Gastrocnemius medialis (tissue), 4 donors: Measurements from ENCODE around the gene ELMO1. TPM values are rescaled to one million over a fixed set of nuclear protein-coding genes. Genes with fewer than 3 reads are reported as not detected.

ENCODE experiments used
- ATAC-seq, 2 donors: fragments of 150-250 bp; one replicate each; pipeline ENCODE4 v1.9.1; 2016
- DNase-seq, 2 donors: peaks; one replicate each; pipeline ENCODE4 v3.0.0-alpha.2; 2019
- H3K27ac ChIP-seq, 4 donors: fragments of 200-600 bp; sonication (generic); 1 replicate in 1 of 4; 2 replicates in 3 of 4; pipeline ENCODE4 v1.5.1; 2016 to 2018; ENCODE audit warnings: mild to moderate bottlenecking in 2 of 4, moderate library complexity in 1 of 4
- H3K27me3 ChIP-seq, 3 donors: fragments of 200-600 bp; sonication (generic) in 2 of 3; 1 replicate in 1 of 3; 2 replicates in 2 of 3; pipeline versions ENCODE4 v1.5.1 to v1.6.0; 2016 to 2019; ENCODE audit warnings: mild to moderate bottlenecking in 1 of 3, moderate library complexity in 1 of 3
- H3K36me3 ChIP-seq, 2 donors: fragments of 200-600 bp; sonication (generic) in 1 of 2; one replicate each; pipeline ENCODE4 v1.5.1; 2017 to 2018
- H3K4me1 ChIP-seq, 2 donors: fragments of 200-600 bp; sonication (generic) in 1 of 2; one replicate each; pipeline ENCODE4 v1.5.1; 2016 to 2017; ENCODE audit warnings: mild to moderate bottlenecking in 2 of 2
- H3K4me3 ChIP-seq, 4 donors: fragments of 200-600 bp; sonication (generic) in 3 of 4; 1 replicate in 1 of 4; 2 replicates in 3 of 4; pipeline ENCODE4 v1.5.1; 2016 to 2019; ENCODE audit warnings: mild to moderate bottlenecking in 2 of 4
- H3K9me3 ChIP-seq, 3 donors: fragments of 200-600 bp; sonication (generic) in 2 of 3; 1 replicate in 1 of 3; 2 replicates in 2 of 3; pipeline ENCODE4 v1.5.1; 2016 to 2019
- CTCF ChIP-seq, 5 experiments: fragments of 450-650 bp in 3 of 5; fragments of 200-600 bp in 2 of 5; sonication (generic) in 2 of 5; IDR thresholded peaks in 4 of 5; conservative IDR thresholded peaks in 1 of 5; 1 replicate in 4 of 5; 2 replicates in 1 of 5; pipeline ENCODE4 v1.5.1; 2016 to 2019; ENCODE audit warnings: antibody characterized with exemption in 5 of 5, mild to moderate bottlenecking in 3 of 5, moderate library complexity in 3 of 5
- POLR2A ChIP-seq, 2 donors: fragments of 450-650 bp; IDR thresholded peaks; one replicate each; pipeline ENCODE4 v1.6.1; 2017; ENCODE audit warnings: antibody characterized with exemption in 2 of 2, mild to moderate bottlenecking in 2 of 2, moderate library complexity in 2 of 2
- in situ Hi-C, 4 donors: fragments of 200-750 bp; cut with MboI; loops; one replicate each; pipeline versions ENCODE4 v1.15.0 to v1.8.0; 2017; ENCODE audit warnings: low sequenced_read_pairs in 4 of 4
- intact Hi-C: fragments of 100-400 bp; cut with DNase I; formaldehyde crosslinking; loops from one replicate; pipeline ENCODE4 v1.15.1; 2023; ENCODE audit warnings: low total_unique reads
- total RNA-seq, 4 donors: library from RNA; depleted of rRNA; stranded (reverse); fragments of >200 nt; gene quantifications; one replicate each; pipeline versions ENCODE4 v1.1.0 to v1.2.3, GENCODE V29; 2016

Gene ELMO1
- total RNA-seq, 4 donors from 2014 or later = 8.4 to 18.9 (median 14.6) TPM

GRCh38 chr7:37363536-37364491, 84.8 kb downstream of the ELMO1 start:
- ATAC-seq (no peak), DNase-seq (no peak)
- Histone ChIP-seq H3K4me1 (peaks cover 0 to 12% of the 10 kb centered on the region in 2 donors), H3K9me3 (no peaks in the 10 kb centered on the region), H3K27me3 (no peaks in the 10 kb centered on the region), H3K36me3 (no peaks in the 10 kb centered on the region), H3K27ac (no peak overlapping the region), H3K4me3 (no peak overlapping the region)
- no peak for TF ChIP-seq POLR2A (IDR thresholded peaks at IDR 0.05)
- TF ChIP-seq CTCF (IDR thresholded peaks at IDR 0.05 in 4 of 5, conservative IDR thresholded peaks at IDR 0.05 in 1 of 5) = no peak
- in situ Hi-C loops = no loop called here
- intact Hi-C loops = no loop called here

- intact Hi-C loops = no loop called here
- no peak overlapping the region for H3K27ac ChIP-seq
- in situ Hi-C loops = no loop called here
- H3K4me1 ChIP-seq = peaks cover 0 to 12% of the 10 kb centered on the region in 2 donors
- DNase-seq = no peak
- TF ChIP-seq POLR2A (IDR thresholded peaks at IDR 0.05) (no peak), CTCF (IDR thresholded peaks at IDR 0.05 in 4 of 5, conservative IDR thresholded peaks at IDR 0.05 in 1 of 5) (no peak)
- H3K9me3 ChIP-seq = no peaks in the 10 kb centered on the region
- ATAC-seq = no peak
- H3K27me3 ChIP-seq = no peaks in the 10 kb centered on the region
- H3K36me3 ChIP-seq = no peaks in the 10 kb centered on the region
- no peak overlapping the region for H3K4me3 ChIP-seq
Measured at GRCh38 chr7:37362802-37363201, 85.9 kb downstream of the ELMO1 start.

GRCh38 chr7:37360484-37360883, 88.2 kb downstream of the ELMO1 start:
- intact Hi-C loops = no loop called here

GRCh38 chr7:37359662-37360444, 88.8 kb downstream of the ELMO1 start:
- Histone ChIP-seq H3K27ac (peak overlapping the region in 3 of 4 donors; percentile 6 to 48 (median 15)), H3K36me3 (no peaks in the 10 kb centered on the region), H3K27me3 (no peaks in the 10 kb centered on the region), H3K4me3 (peak overlapping the region in 1 of 4 donors; percentile 6), H3K4me1 (peaks cover 9 to 22% of the 10 kb centered on the region in 2 donors), H3K9me3 (no peaks in the 10 kb centered on the region)
- intact Hi-C loops (loop anchor here (10.0 kb wide), 2 partner anchors 85 to 155 kb away; partner anchors contain the start of gene ELMO1), in situ Hi-C loops (no loop called here)
- DNase-seq (no peak), ATAC-seq (peak in 1 of 2 donors; percentile 28)
- TF ChIP-seq CTCF (IDR thresholded peaks at IDR 0.05 in 4 of 5, conservative IDR thresholded peaks at IDR 0.05 in 1 of 5) (no peak), POLR2A (IDR thresholded peaks at IDR 0.05) (no peak)

More at GRCh38 chr7:37360484-37360883, 88.2 kb downstream of the ELMO1 start:
- no peaks in the 10 kb centered on the region for H3K27me3 ChIP-seq
- no peaks in the 10 kb centered on the region for H3K36me3 ChIP-seq
- in situ Hi-C loops = no loop called here
- TF ChIP-seq POLR2A (IDR thresholded peaks at IDR 0.05) (no peak), CTCF (IDR thresholded peaks at IDR 0.05 in 4 of 5, conservative IDR thresholded peaks at IDR 0.05 in 1 of 5) (no peak)
- ATAC-seq (no peak), DNase-seq (no peak)
- H3K4me3 ChIP-seq = peak overlapping the region in 1 of 4 donors; percentile 6
- peaks cover 2 to 15% of the 10 kb centered on the region in 2 donors for H3K4me1 ChIP-seq
- H3K9me3 ChIP-seq = no peaks in the 10 kb centered on the region
- H3K27ac ChIP-seq = peak overlapping the region in 3 of 4 donors; percentile 6 to 48 (median 15)
